ENCODE data around the gene RHBDD3. TPM values are rescaled to one million over a fixed set of nuclear protein-coding genes. Genes with fewer than 3 reads are reported as not detected.
A peak's percentile ranks its signal among the peaks of the same experiment; 100 is the strongest.

The RHBDD3 gene
- total and polyA plus RNA-seq, 2 experiments from 2014 or later = 55.0 to 115 TPM

- peaks cover 17% of the 10 kb centered on the region for H3K27me3 Mint-ChIP-seq (ENCODE audit: insufficient read depth, low read depth, poor library complexity)
- DNase-seq (ENCODE audit: low spot score) (no peak), ATAC-seq (no peak)
- Histone ChIP-seq H3F3A (replicated peaks; ENCODE audit: low read depth) (peaks cover 5% of the 10 kb centered on the region), H4K20me1 (replicated peaks; ENCODE audit: insufficient read depth) (peaks cover 59% of the 10 kb centered on the region), H3K9me2 (ENCODE audit: insufficient read depth) (no peaks in the 10 kb centered on the region), H2AFZ (no peak overlapping the region), H3K36me3 (ENCODE audit: insufficient read depth) (peaks cover 44% of the 10 kb centered on the region), H3K4me2 (peak overlapping the region; percentile 100), H3K27me3 (ENCODE audit: insufficient read depth) (no peaks in the 10 kb centered on the region), H3K79me2 (replicated peaks; ENCODE audit: insufficient read depth) (peaks cover 97% of the 10 kb centered on the region), H3K4me1 (ENCODE audit: insufficient read depth) (peaks cover 34% of the 10 kb centered on the region), H3K4me3 (peak overlapping the region; percentile 99), H3K27ac (ENCODE audit: low read depth) (no peak overlapping the region)
- H3K9me3 Mint-ChIP-seq = no peaks in the 10 kb centered on the region
- H3K36me3 Mint-ChIP-seq (ENCODE audit: low read depth) = peaks cover 90% of the 10 kb centered on the region
- H3K27ac Mint-ChIP-seq = peak overlapping the region; percentile 11; the same call in 1 of the 2 replicates
- peak overlapping the region; percentile 92 for H3K4me3 Mint-ChIP-seq
- peaks cover 40% of the 10 kb centered on the region for H3K4me1 Mint-ChIP-seq
- TF ChIP-seq EZH2 (IDR thresholded peaks at IDR 0.05; ENCODE audit: low read depth, unreplicated experiment) = no peak
- no peak for TF ChIP-seq EZH2phosphoT487 (IDR thresholded peaks at IDR 0.05; ENCODE audit: unreplicated experiment)
- no peak for TF ChIP-seq STAT1 (IDR thresholded peaks at IDR 0.05; ENCODE audit: unreplicated experiment)
- no peak for TF ChIP-seq ETS1 (IDR thresholded peaks at IDR 0.05)
- no peak for TF ChIP-seq NANOG (IDR thresholded peaks at IDR 0.05; ENCODE audit: borderline replicate concordance)
- TF ChIP-seq POLR2AphosphoS5 (IDR thresholded peaks at IDR 0.05; ENCODE audit: low read depth) = no peak
- no peak for TF ChIP-seq JUNB (IDR thresholded peaks at IDR 0.05; ENCODE audit: unreplicated experiment)
- no peak for TF ChIP-seq ZNF331 (CRISPR knock-in tag; IDR thresholded peaks at IDR 0.05; ENCODE audit: low read depth)
- no peak for TF ChIP-seq ZNF462 (CRISPR knock-in tag; IDR thresholded peaks at IDR 0.05)
- TF ChIP-seq CTCF (conservative IDR thresholded peaks at IDR 0.05; ENCODE audit: low read depth in 2 of 2) = no peak
- no peak for TF ChIP-seq REST (IDR thresholded peaks at IDR 0.05; ENCODE audit: unreplicated experiment)
- TF ChIP-seq ZNF114 (CRISPR knock-in tag; IDR thresholded peaks at IDR 0.05) = no peak
- TF ChIP-seq CREB1 (CRISPR knock-in tag; IDR thresholded peaks at IDR 0.05; ENCODE audit: low read depth) = no peak
These were observed 2.9 kb upstream of the RHBDD3 start for GRCh38 chr22:29270475-29271271.
